Neutrophil (primary cell): Measurements from ENCODE around the gene JRKL.

Experiments used
- H3K27ac ChIP-seq: fragments of 200-600 bp; sonication (generic); 2 replicates; pipeline ENCODE4 v1.5.1; 2016; ENCODE audit warnings: mild to moderate bottlenecking, moderate library complexity
- H3K27me3 ChIP-seq: fragments of 200-600 bp; sonication (generic); 2 replicates; pipeline ENCODE4 v1.6.0; 2016; ENCODE audit warnings: mild to moderate bottlenecking
- H3K36me3 ChIP-seq: fragments of 200-600 bp; sonication (generic); 2 replicates; pipeline ENCODE4 v1.5.1; 2017
- H3K4me1 ChIP-seq, 2 experiments: fragments of 200-600 bp in 1 of 2; sonication (generic) in 1 of 2; 1 replicate in 1 of 2; 2 replicates in 1 of 2; pipeline versions ENCODE4 v1.5.1 to v1.6.1; 2013 to 2016; ENCODE audit warnings: low read depth in 1 of 2, low read length in 1 of 2, mild to moderate bottlenecking in 1 of 2, moderate library complexity in 1 of 2; ENCODE audit not compliant: control insufficient read depth in 1 of 2, insufficient read depth in 1 of 2
- H3K4me3 ChIP-seq, 2 experiments: fragments of 200-600 bp in 1 of 2; sonication (generic) in 1 of 2; 1 replicate in 1 of 2; 2 replicates in 1 of 2; pipeline ENCODE4 v1.5.1; 2013 to 2016; ENCODE audit warnings: low read depth in 1 of 2, low read length in 1 of 2, mild to moderate bottlenecking in 1 of 2, moderate library complexity in 1 of 2
- H3K9me3 ChIP-seq: fragments of 200-600 bp; sonication (generic); 2 replicates; pipeline ENCODE4 v1.5.1; 2016
- TF ChIP-seq, protein P1 (sequence below): fragments of 200-600 bp; sonication (generic); IDR thresholded peaks from 2 replicates; pipeline ENCODE4 v1.5.1; 2016; ENCODE audit warnings: antibody characterized with exemption

JRKL gene

DNA sequence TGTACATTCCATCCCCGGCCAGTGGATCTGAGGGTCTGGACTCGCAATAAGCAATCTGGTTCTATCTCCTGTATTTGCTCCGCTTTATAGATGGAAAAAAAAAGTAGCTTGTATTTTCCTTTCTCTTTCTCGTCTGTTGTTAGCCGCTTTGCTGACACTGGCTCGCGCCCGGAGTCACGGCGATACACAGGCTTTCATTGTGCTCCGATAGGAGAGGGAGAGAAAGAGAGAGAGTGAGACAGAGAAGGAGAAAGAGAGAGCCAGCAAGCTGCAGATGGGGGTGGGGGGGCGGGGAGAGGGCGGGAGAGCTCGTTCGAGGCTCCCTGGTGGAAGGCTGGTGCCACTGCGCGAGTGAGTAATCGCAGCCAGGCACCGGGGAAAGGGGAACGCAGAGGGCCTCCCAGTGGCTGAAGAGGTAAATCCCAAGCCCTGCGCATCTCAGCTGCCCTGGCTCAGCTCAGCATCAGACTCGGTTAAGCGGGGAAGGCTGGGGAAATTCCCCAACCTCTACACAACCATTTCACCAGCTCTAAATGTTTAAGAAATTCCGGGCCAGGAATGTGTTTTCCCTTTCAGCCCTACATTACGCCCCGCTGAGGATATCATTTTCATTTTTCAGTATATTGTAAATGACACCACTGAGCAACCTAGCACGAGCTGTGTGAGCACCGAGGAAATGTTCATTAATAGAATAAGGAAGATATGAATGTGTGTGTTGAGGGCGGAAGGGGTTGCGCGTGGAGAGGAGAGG lies 46.7 kb upstream of the JRKL start, which contains the start of gene MAML2:
Gene MAML2, minus strand, starts transcription at position 235 of the 751 bp plus-strand sequence. CDS start 1,300 bp downstream, outside the sequence.
- Histone ChIP-seq H3K27me3 (peaks cover 9% of the 10 kb centered on the region), H3K4me3 (peak within 1 kb of the TSS; percentile 69 to 74), H3K4me1 (peaks cover 16 to 33% of the 10 kb centered on the region in 2 experiments), H3K27ac (peak within 1 kb of the TSS; percentile 36), H3K9me3 (no peaks in the 10 kb centered on the region), H3K36me3 (no peaks in the 10 kb centered on the region)
- TF ChIP-seq, protein P1, sequence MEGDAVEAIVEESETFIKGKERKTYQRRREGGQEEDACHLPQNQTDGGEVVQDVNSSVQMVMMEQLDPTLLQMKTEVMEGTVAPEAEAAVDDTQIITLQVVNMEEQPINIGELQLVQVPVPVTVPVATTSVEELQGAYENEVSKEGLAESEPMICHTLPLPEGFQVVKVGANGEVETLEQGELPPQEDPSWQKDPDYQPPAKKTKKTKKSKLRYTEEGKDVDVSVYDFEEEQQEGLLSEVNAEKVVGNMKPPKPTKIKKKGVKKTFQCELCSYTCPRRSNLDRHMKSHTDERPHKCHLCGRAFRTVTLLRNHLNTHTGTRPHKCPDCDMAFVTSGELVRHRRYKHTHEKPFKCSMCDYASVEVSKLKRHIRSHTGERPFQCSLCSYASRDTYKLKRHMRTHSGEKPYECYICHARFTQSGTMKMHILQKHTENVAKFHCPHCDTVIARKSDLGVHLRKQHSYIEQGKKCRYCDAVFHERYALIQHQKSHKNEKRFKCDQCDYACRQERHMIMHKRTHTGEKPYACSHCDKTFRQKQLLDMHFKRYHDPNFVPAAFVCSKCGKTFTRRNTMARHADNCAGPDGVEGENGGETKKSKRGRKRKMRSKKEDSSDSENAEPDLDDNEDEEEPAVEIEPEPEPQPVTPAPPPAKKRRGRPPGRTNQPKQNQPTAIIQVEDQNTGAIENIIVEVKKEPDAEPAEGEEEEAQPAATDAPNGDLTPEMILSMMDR, result peak; percentile 99

DNA sequence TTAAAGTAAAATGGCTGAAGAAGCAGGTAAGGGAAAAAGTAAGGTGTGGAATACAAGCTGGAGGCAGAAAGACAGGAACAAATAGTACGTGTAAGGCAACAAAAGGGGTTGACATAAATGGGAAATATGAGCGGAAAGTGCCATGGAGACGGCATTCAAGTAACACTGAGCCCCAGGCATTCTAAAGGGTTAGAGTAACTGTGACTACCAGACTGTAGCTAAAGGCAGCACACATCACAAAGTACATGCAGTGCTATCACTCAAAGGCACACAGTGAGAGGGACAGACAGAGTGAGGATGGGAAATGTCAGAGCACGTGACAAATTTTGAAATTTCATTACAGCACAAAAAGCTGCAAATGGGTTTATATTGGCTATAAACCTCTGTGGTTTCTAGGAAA lies 33.0 kb upstream of the JRKL start:
- Histone ChIP-seq H3K4me3 (no peak overlapping the region), H3K4me1 (no peaks in the 10 kb centered on the region), H3K36me3 (peaks cover 57% of the 10 kb centered on the region), H3K27me3 (no peaks in the 10 kb centered on the region), H3K27ac (no peak overlapping the region), H3K9me3 (no peaks in the 10 kb centered on the region)
- TF ChIP-seq, protein P1, result no peak

DNA sequence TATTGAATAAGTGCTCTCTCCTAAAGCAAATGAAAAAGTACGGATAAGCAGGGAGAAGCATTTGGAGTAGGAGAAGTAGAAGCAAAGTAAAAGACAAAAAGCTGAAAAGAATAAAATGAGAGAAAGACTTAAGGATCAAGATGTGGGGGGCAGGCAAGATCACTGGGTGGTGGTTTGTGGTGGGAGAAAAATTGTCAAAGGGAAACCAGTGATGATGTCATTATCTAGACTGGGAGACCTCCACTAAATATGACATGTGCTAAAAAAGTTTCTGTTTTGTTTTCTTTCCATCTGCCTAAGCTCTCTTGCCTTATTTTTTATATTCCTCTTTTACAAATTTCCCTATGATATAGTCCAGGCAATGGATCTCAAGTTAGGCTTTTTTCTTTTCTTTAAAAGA lies 32.0 kb upstream of the JRKL start:
- H3K27me3 ChIP-seq, result no peaks in the 10 kb centered on the region
- peaks cover 50% of the 10 kb centered on the region for H3K36me3 ChIP-seq
- TF ChIP-seq, protein P1, result no peak
- H3K27ac ChIP-seq, result no peak overlapping the region
- no peak overlapping the region for H3K4me3 ChIP-seq
- H3K9me3 ChIP-seq, result no peaks in the 10 kb centered on the region
- no peaks in the 10 kb centered on the region for H3K4me1 ChIP-seq

DNA sequence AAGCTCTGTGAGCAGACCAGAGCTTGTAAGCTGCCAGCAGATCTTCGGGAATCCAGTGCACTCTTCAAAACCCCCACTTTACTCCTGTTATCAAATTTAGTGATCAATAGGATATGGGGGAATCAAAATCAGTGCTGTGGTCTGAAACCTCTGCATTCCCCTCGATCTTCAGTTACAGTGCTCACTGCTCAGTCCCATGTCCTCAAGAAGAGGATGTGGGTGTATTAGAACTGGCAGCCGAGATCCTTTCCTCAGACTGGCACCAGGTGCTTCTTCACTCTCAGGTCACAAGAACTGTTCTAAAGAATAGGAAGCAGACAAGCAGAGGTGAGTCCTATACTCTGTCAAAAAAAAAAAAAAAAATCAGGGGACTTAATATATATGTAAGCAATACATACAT lies 31.5 kb upstream of the JRKL start:
- TF ChIP-seq, protein P1, result no peak
- H3K4me1 ChIP-seq, result no peaks in the 10 kb centered on the region
- no peak overlapping the region for H3K27ac ChIP-seq
- no peak overlapping the region for H3K4me3 ChIP-seq
- no peaks in the 10 kb centered on the region for H3K27me3 ChIP-seq
- H3K9me3 ChIP-seq, result no peaks in the 10 kb centered on the region
- peaks cover 52% of the 10 kb centered on the region for H3K36me3 ChIP-seq

DNA sequence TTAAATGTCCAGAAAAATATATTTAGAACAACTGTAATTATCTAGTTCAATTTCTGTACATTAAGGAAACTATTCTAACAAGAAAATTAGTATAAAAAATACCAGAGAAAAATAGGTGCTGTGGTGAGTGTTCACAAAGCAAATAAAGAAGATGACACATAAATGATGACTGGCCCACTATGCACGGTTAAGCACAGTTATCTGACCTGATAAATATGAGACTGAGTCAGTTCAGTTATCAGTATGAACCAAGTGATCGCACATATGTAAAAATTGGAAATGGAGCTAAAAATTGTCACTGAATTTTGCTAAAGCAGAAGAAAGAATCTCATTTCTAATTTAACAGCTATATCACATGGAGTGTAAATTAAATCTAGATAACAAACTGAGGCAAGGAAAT lies 28.0 kb upstream of the JRKL start:
- H3K4me3 ChIP-seq, result no peak overlapping the region
- TF ChIP-seq, protein P1, result no peak
- no peaks in the 10 kb centered on the region for H3K27me3 ChIP-seq
- H3K9me3 ChIP-seq, result no peaks in the 10 kb centered on the region
- peaks cover 55% of the 10 kb centered on the region for H3K36me3 ChIP-seq
- H3K27ac ChIP-seq, result no peak overlapping the region
- no peaks in the 10 kb centered on the region for H3K4me1 ChIP-seq
